Measurements from ENCODE around the gene MIDN. TPM values are rescaled to one million over a fixed set of nuclear protein-coding genes. Genes with fewer than 3 reads are reported as not detected.

The MIDN gene
- total RNA-seq, 3 donors from 2014 or later, result 13.8 to 28.5 (median 22.4) TPM

DNA sequence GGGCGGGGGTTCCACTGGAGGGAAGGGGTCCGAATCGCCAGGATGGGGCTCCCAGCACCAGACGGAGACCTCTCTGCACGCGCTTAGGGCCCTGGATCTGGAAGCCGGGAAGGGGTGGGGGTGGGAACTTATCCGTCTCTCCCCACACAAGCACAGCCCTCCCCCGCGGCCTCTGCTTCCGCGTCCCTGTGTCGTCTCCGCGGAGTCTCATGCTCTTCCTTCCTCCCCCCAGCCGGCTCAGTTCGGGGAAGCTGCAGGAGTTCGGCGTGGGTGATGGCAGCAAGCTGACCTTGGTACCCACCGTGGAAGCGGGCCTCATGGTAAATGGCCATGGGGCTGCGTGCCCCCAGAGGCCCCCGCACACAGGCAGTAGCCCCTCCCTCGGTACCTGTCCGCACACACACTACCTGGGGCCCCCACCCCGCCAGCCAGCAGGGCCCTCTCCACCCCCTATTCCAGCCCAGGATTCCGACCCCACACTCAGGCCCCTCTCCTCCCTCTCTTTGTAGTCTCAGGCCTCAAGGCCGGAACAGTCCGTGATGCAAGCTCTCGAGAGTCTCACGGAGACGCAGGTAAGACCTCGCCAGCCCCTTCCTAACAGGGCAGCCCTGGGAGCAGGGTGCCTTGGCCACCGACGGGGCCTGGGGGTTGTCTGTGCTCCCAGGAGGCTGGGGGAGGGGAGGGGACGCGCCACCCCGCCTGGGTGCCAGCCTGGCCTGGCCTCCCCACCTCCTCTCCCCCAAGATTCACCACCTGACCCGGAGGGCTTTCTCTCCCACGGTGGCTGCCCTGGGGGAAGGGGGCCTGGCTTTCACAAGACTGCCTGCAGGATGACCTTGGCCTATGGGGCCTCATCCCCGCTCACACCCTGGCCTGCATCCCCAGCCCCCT, 3.2 kb downstream of the MIDN start:
- H3K9me3 ChIP-seq, result no peaks in the 10 kb centered on the region
- peak overlapping the region; percentile 83 to 97 (median 94) for H3K4me3 ChIP-seq
- peaks cover 11% of the 10 kb centered on the region for H3K36me3 ChIP-seq
- peak in 1 of 2 donors; percentile 79 for DNase-seq (ENCODE audit: low spot score in 2 of 2)
- H3K4me1 ChIP-seq, result peaks cover 19 to 20% of the 10 kb centered on the region in 2 donors
- TF ChIP-seq POLR2A (IDR thresholded peaks at IDR 0.05) (no peak), POLR2AphosphoS5 (IDR thresholded peaks at IDR 0.05) (peak in 2 of 3 donors; percentile 13 to 38)
- TF ChIP-seq, protein P1, sequence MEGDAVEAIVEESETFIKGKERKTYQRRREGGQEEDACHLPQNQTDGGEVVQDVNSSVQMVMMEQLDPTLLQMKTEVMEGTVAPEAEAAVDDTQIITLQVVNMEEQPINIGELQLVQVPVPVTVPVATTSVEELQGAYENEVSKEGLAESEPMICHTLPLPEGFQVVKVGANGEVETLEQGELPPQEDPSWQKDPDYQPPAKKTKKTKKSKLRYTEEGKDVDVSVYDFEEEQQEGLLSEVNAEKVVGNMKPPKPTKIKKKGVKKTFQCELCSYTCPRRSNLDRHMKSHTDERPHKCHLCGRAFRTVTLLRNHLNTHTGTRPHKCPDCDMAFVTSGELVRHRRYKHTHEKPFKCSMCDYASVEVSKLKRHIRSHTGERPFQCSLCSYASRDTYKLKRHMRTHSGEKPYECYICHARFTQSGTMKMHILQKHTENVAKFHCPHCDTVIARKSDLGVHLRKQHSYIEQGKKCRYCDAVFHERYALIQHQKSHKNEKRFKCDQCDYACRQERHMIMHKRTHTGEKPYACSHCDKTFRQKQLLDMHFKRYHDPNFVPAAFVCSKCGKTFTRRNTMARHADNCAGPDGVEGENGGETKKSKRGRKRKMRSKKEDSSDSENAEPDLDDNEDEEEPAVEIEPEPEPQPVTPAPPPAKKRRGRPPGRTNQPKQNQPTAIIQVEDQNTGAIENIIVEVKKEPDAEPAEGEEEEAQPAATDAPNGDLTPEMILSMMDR (IDR thresholded peaks at IDR 0.05), result no peak
- no peaks in the 10 kb centered on the region for H3K27me3 ChIP-seq
- peak overlapping the region; percentile 99 for H3K27ac ChIP-seq
- intact Hi-C loops (cut with DNase I; ENCODE audit: low total_unique reads), result no loop called here

- H3K9me3 ChIP-seq, result no peaks in the 10 kb centered on the region
- H3K27ac ChIP-seq, result peak overlapping the region; percentile 99
- peaks cover 11% of the 10 kb centered on the region for H3K36me3 ChIP-seq
- H3K4me3 ChIP-seq, result peak overlapping the region; percentile 83 to 97 (median 94)
- H3K27me3 ChIP-seq, result no peaks in the 10 kb centered on the region
- H3K4me1 ChIP-seq, result peaks cover 19 to 20% of the 10 kb centered on the region in 2 donors
- TF ChIP-seq, protein P1 (IDR thresholded peaks at IDR 0.05), result no peak
- TF ChIP-seq POLR2AphosphoS5 (IDR thresholded peaks at IDR 0.05), result peak; percentile 69 to 91 (median 74)
- intact Hi-C loops (cut with DNase I; ENCODE audit: low total_unique reads), result no loop called here
- DNase-seq (ENCODE audit: low spot score in 2 of 2), result peak; percentile 91 to 96
Measured at GRCh38 chr19:1252221-1252820, 3.9 kb downstream of the MIDN start.

GRCh38 chr19:1252821-1253513, 4.6 kb downstream of the MIDN start:
- Histone ChIP-seq H3K4me1 (peaks cover 15 to 16% of the 10 kb centered on the region in 2 donors), H3K36me3 (peaks cover 11% of the 10 kb centered on the region), H3K9me3 (no peaks in the 10 kb centered on the region), H3K27ac (peak overlapping the region; percentile 99), H3K27me3 (no peaks in the 10 kb centered on the region), H3K4me3 (peak overlapping the region; percentile 83 to 97 (median 94))
- TF ChIP-seq, protein P1 (IDR thresholded peaks at IDR 0.05), result peak in 1 of 3 donors; percentile 20
- TF ChIP-seq POLR2A (IDR thresholded peaks at IDR 0.05), result no peak
- peak in 2 of 3 donors; percentile 53 to 66 for TF ChIP-seq POLR2AphosphoS5 (IDR thresholded peaks at IDR 0.05)
- DNase-seq (ENCODE audit: low spot score in 2 of 2), result peak; percentile 90 to 93
- intact Hi-C loops (cut with DNase I; ENCODE audit: low total_unique reads), result no loop called here

- Histone ChIP-seq H3K27ac (peak overlapping the region; percentile 99), H3K4me3 (peak overlapping the region; percentile 83 to 97 (median 94)), H3K4me1 (peaks cover 12 to 13% of the 10 kb centered on the region in 2 donors), H3K36me3 (peaks cover 11% of the 10 kb centered on the region), H3K27me3 (no peaks in the 10 kb centered on the region), H3K9me3 (no peaks in the 10 kb centered on the region)
- no peak for DNase-seq (ENCODE audit: low spot score in 2 of 2)
- intact Hi-C loops (cut with DNase I; ENCODE audit: low total_unique reads), result no loop called here
- TF ChIP-seq POLR2AphosphoS5 (IDR thresholded peaks at IDR 0.05) (peak in 1 of 3 donors; percentile 9), POLR2A (IDR thresholded peaks at IDR 0.05) (no peak)
Measured at GRCh38 chr19:1253514-1254080, 5.2 kb downstream of the MIDN start.

DNA sequence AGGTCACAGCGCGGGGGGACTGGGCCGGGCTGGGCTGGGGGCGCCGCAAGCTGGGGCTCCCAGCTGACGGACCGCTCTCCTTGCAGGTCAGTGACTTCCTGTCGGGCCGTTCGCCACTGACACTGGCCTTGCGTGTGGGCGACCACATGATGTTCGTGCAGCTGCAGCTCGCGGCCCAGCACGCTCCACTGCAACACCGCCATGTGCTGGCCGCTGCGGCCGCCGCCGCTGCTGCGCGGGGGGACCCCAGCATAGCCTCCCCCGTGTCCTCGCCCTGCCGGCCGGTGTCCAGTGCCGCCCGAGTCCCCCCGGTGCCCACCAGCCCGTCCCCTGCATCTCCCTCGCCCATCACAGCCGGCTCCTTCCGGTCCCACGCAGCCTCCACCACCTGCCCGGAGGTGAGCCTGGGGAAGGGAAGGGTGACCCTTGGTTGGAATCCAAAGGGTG, 5.7 kb downstream of the MIDN start:
- Histone ChIP-seq H3K4me3 (peak overlapping the region; percentile 83 to 97 (median 94)), H3K4me1 (peaks cover 13 to 16% of the 10 kb centered on the region in 2 donors), H3K36me3 (peaks cover 11% of the 10 kb centered on the region), H3K9me3 (no peaks in the 10 kb centered on the region), H3K27me3 (no peaks in the 10 kb centered on the region), H3K27ac (peak overlapping the region; percentile 99)
- intact Hi-C loops (cut with DNase I; ENCODE audit: low total_unique reads), result no loop called here
- DNase-seq (ENCODE audit: low spot score in 2 of 2), result no peak
- no peak for TF ChIP-seq POLR2AphosphoS5 (IDR thresholded peaks at IDR 0.05)
- no peak for TF ChIP-seq POLR2A (IDR thresholded peaks at IDR 0.05)
- TF ChIP-seq, protein P1 (IDR thresholded peaks at IDR 0.05), result no peak

Data from breast epithelium (tissue), 4 donors.